ENCODE data around the gene SCFD2. TPM values are rescaled to one million over a fixed set of nuclear protein-coding genes. Genes with fewer than 3 reads are reported as not detected.

Gene SCFD2
- total RNA-seq, 2 donors from 2014 or later = 19.3 to 26.7 TPM

DNA sequence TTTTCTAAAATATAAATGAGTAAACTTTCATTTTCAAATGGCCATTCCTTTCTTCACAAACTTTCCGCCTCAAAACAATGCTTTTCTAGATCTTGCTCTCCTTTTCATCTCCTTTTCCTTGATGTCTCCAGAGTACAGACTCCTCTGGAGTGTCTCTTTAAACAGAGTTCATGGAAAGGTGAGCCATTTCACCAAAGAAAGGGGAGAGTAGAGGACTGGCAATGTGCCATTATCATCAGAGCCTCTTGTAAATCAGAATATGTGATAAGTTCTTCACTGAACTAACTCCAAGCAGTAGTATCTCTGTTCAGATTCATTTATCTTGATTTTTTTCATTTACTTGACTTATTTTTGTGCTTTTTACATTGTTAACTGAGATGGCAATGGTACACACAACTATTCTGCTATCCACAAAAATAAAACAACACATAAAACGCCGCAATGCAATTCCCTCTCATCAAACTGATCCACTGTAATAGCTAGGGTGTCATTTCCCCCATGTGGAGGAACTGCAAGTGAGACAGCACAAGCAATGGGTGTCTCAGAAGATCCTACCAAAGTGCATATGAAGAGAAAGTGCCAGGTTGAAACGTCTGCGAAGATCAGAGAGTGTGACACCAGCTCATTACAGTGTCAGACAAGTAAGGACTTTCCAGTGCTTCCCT, 378.3 kb downstream of the SCFD2 start:
- Mint-ChIP-seq H3K4me1 (peaks cover 6% of the 10 kb centered on the region), H3K4me3 (no peak overlapping the region), H3K36me3 (ENCODE audit: low read depth) (no peaks in the 10 kb centered on the region), H3K27ac (no peak overlapping the region), H3K27me3 (no peaks in the 10 kb centered on the region)
- no peak for DNase-seq
- no peak for ATAC-seq
- no peaks in the 10 kb centered on the region for H3K9me3 ChIP-seq (ENCODE audit: control insufficient read depth, low read length, poor library complexity, severe bottlenecking)

DNA sequence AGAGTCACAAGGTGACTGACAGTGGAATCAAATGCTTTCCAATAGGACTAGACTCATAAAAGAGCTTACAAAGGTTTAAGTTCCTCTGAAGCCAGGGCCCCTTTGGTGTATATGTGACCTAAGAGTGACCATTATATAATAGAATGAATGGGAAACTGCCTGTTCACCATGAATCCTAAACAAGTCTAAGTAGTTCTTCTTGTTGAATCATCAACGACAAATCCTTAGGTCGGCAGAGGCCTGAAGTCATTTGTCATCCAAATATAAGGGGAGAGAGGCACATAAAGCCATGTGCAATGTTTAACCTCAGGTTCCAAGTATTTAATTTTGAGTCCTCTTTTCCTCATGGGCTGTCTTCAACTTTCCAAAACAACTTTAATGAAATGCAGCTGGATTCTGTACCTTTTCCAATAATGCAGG, 381.4 kb downstream of the SCFD2 start:
- Mint-ChIP-seq H3K4me3 (no peak overlapping the region), H3K36me3 (ENCODE audit: low read depth) (no peaks in the 10 kb centered on the region), H3K4me1 (peaks cover 9% of the 10 kb centered on the region), H3K27me3 (no peaks in the 10 kb centered on the region), H3K27ac (no peak overlapping the region)
- H3K9me3 ChIP-seq (ENCODE audit: control insufficient read depth, low read length, poor library complexity, severe bottlenecking) = no peaks in the 10 kb centered on the region
- DNase-seq (no peak), ATAC-seq (no peak)

DNA sequence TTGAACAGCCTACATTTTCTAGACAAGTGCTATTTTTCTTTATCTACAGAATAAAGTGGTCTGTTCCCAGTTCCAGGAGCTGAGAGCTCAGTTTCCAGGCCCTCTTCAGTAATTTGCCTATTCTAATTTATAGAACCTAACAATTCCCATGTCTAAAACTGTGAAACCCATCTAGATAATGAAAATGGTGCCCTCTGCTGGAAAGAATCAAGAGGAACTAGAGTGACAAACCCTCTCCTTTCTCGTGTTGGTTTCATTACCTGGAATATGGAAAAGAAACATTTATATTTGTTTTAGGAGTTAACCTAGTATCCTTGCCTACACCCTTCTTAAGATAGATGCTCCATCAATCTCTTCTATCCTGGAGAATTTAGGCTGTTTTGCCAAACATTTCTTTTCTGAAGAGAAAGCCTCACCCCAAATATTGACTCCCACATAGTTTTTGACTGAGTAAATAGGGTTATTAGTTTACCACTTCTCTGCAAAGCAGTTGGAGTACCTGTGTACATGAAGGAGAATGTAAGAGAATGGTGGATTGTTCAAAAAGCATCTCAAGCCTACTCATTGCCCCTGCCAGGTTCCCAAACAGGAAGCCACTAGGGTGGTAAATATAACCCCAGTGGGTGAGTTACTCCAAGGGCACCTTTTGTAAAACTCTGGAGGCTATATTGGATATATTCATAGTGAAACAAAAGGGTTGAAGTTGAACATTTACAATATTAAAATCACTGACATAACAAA, 382.1 kb downstream of the SCFD2 start:
- DNase-seq = no peak
- Mint-ChIP-seq H3K27me3 (no peaks in the 10 kb centered on the region), H3K27ac (no peak overlapping the region), H3K4me3 (no peak overlapping the region), H3K36me3 (ENCODE audit: low read depth) (no peaks in the 10 kb centered on the region), H3K4me1 (peaks cover 9% of the 10 kb centered on the region)
- no peaks in the 10 kb centered on the region for H3K9me3 ChIP-seq (ENCODE audit: control insufficient read depth, low read length, poor library complexity, severe bottlenecking)
- ATAC-seq = no peak

DNA sequence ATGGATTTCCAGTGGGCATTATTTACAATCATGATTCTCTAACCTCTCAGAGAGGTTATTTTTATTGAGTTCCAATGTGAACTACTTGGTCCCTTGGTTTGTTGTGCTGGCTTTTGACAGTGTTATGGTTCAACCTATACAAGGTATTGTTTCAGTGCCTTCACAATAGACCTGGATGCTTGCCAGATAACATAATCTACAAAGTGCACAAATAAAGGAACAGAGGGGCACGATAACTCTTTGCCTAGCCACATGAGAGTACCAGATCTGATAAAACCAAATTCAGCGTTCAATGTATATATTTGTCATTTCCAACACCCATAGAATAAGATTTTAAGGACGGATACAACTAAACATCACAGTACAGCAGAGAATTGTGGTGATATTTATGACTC, 382.9 kb downstream of the SCFD2 start:
- Mint-ChIP-seq H3K27ac (no peak overlapping the region), H3K4me1 (peaks cover 9% of the 10 kb centered on the region), H3K4me3 (no peak overlapping the region), H3K27me3 (no peaks in the 10 kb centered on the region), H3K36me3 (ENCODE audit: low read depth) (no peaks in the 10 kb centered on the region)
- ATAC-seq (no peak), DNase-seq (no peak)
- H3K9me3 ChIP-seq (ENCODE audit: control insufficient read depth, low read length, poor library complexity, severe bottlenecking) = no peaks in the 10 kb centered on the region

DNA sequence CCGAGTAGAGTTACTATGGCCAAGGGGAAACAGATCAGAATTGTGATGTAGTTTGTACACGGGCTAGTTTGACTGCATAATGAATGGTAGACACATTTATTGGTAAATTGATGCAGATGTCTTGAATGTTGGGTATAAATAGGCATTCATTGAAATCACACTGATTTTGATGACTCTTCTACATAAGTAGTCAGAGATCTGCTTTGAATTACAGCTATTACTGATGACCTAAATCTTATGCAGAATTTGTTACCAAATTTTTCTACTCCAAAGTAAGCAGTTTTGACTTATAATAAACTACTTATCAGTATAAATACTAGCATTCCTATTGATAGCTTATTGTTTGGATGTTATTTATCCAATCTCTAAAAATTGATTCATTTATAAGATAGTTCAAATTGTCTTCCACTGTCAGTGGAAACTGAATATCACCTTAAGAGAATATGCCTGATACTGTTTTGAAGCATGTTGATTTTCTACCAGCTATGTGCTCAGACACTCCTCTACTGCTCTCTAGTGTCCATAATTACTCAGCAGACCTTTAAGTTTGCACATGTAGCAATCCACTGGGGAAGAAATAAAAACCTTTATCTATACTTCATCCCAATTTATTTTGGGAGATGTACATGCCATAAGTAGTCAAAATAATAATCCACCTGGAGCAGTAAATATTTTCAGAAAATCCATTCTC, 383.5 kb downstream of the SCFD2 start:
- Mint-ChIP-seq H3K36me3 (ENCODE audit: low read depth) (no peaks in the 10 kb centered on the region), H3K27me3 (no peaks in the 10 kb centered on the region), H3K27ac (peak overlapping the region; percentile 65), H3K4me1 (peaks cover 9% of the 10 kb centered on the region), H3K4me3 (no peak overlapping the region)
- no peak for ATAC-seq
- H3K9me3 ChIP-seq (ENCODE audit: control insufficient read depth, low read length, poor library complexity, severe bottlenecking) = no peaks in the 10 kb centered on the region
- no peak for DNase-seq

DNA sequence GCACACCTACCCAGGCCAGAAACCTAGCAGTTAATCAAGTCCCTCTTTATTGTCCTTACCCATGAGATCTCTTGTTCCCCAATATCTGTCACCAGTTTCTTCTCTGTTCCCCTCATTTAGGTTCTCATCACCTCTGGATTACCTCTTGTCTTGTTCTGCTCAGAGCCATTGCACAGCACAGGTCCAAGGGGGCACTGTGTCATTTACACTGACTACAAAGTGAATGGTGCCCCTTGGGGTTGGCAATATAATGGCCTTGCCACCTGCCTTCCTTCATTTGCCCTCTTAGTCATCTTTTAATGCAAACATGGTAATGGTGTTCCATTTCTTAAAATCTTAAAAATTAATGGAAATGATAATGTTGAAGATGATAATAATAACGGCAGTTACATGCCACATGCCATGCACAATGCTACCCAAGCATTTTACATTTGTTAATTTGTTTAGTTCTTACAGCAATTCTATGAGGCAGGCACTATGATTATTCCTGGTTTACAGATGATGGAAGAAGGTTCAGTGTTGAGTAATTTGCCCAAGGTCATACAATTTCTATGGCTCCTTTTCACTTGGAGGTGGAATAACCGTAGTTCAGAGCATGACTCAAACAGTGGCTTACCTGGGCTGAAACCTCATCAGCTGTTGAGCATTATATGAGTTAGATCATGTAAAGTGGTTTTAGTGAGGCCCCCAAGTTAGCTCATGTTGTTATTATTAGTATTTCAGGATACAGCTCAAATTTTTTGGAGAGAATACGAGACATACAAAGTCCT, 385.9 kb downstream of the SCFD2 start:
- ATAC-seq = no peak
- Mint-ChIP-seq H3K36me3 (ENCODE audit: low read depth) (no peaks in the 10 kb centered on the region), H3K4me1 (peaks cover 9% of the 10 kb centered on the region), H3K27me3 (no peaks in the 10 kb centered on the region), H3K27ac (no peak overlapping the region), H3K4me3 (no peak overlapping the region)
- no peak for DNase-seq
- no peaks in the 10 kb centered on the region for H3K9me3 ChIP-seq (ENCODE audit: control insufficient read depth, low read length, poor library complexity, severe bottlenecking)

DNA sequence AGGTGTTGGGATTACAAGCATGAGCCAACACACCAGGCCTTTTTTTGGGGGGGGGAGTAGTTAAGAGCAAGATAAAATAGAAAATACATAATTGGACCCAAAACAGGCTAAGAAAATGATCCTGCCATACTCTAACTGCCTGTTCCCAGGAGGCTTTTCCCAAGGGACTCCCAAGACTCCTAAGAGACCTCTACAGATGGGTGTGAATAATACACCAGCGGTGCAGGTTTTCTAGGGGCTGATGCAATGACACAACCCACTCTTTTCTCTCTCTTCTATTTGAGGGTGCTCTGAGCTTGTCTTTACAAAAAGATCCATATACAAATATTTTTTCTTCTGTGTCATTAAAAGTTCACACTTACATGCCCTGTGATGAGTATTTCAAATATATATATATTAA, 386.8 kb downstream of the SCFD2 start:
- ATAC-seq = no peak
- no peaks in the 10 kb centered on the region for H3K9me3 ChIP-seq (ENCODE audit: control insufficient read depth, low read length, poor library complexity, severe bottlenecking)
- Mint-ChIP-seq H3K4me1 (peaks cover 9% of the 10 kb centered on the region), H3K4me3 (no peak overlapping the region), H3K27ac (no peak overlapping the region), H3K36me3 (ENCODE audit: low read depth) (no peaks in the 10 kb centered on the region), H3K27me3 (no peaks in the 10 kb centered on the region)
- no peak for DNase-seq

DNA sequence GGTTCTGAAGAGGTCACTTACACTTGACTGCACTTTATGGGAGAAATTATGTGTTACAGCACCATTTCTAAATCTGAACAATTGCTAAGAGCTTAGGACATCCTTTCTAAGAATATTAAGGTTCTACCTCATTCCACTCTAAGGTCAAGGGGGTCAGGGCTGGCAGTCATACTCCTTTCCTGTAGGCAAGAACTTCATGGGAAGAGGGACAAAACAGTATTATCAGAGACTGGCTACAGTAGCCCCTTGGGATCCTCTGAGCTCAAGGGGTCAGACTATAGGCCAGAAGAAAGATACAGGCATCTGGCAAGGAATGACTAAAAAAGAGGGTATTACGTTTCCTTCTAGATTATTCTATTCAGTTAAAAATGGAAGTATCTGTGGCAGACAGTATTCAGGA, 388.6 kb downstream of the SCFD2 start:
- H3K4me1 Mint-ChIP-seq = peaks cover 9% of the 10 kb centered on the region
- no peak overlapping the region for H3K27ac Mint-ChIP-seq
- H3K9me3 ChIP-seq (ENCODE audit: control insufficient read depth, low read length, poor library complexity, severe bottlenecking) = no peaks in the 10 kb centered on the region
- H3K27me3 Mint-ChIP-seq = no peaks in the 10 kb centered on the region
- ATAC-seq (no peak), DNase-seq (no peak)
- no peaks in the 10 kb centered on the region for H3K36me3 Mint-ChIP-seq (ENCODE audit: low read depth)
- no peak overlapping the region for H3K4me3 Mint-ChIP-seq

DNA sequence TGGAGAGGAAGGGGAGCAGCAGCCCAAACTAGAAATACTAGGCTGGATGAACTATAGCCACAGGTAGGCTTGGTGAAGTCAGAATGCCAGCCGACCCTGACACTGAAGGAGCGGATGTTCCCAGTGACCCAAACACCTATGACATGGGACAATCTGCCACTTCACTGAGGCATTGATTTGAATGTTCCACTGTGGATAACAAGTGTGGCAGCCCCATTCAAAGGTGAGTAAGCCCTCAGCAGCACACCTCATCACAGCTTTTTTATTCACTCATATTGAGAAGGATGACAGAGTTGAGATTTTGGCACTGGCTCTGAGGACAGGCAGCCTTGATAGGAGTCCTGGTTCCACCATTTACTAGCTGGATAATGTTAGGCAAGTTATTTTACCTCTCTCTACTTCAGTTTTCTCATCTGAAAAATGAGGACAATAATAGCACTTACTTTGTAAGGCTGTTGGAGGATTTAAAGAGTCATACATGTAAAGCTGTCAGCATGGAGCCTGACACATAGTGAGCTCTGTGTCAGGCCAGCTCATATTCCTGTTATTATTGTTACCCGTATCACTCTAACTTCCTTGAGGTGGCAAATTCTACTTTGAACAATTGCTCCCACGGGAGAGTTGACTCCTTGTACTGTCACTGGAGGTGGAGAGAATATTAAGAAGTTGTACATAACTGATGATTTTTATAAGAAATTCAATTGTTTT, 389.2 kb downstream of the SCFD2 start:
- no peak overlapping the region for H3K4me3 Mint-ChIP-seq
- H3K27ac Mint-ChIP-seq = no peak overlapping the region
- no peaks in the 10 kb centered on the region for H3K27me3 Mint-ChIP-seq
- DNase-seq (no peak), ATAC-seq (no peak)
- no peaks in the 10 kb centered on the region for H3K9me3 ChIP-seq (ENCODE audit: control insufficient read depth, low read length, poor library complexity, severe bottlenecking)
- H3K36me3 Mint-ChIP-seq (ENCODE audit: low read depth) = no peaks in the 10 kb centered on the region
- H3K4me1 Mint-ChIP-seq = peaks cover 6% of the 10 kb centered on the region

DNA sequence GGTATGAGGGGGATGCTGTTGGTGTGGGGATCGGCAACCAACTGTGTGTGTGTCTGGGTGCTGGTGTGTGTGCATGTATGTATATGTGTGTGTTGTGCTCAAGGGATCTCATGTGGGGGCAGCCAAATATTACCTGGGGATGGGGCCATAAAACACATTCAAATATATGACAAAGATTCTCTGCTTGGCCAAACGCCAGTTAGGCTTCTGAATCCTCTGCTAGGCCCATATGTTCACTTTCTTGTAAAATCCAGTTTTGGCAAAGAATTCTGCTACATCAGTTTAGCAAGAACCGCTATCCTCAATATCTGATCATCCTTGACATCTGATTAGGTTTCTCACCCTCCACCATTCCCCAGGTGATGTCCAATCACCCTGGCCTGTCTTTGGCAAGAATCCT, 397.2 kb downstream of the SCFD2 start:
- Mint-ChIP-seq H3K27ac (no peak overlapping the region), H3K36me3 (ENCODE audit: low read depth) (peaks cover 2% of the 10 kb centered on the region), H3K27me3 (no peaks in the 10 kb centered on the region), H3K4me1 (no peaks in the 10 kb centered on the region), H3K4me3 (no peak overlapping the region)
- ATAC-seq = no peak
- no peaks in the 10 kb centered on the region for H3K9me3 ChIP-seq (ENCODE audit: control insufficient read depth, low read length, poor library complexity, severe bottlenecking)
- DNase-seq = no peak

DNA sequence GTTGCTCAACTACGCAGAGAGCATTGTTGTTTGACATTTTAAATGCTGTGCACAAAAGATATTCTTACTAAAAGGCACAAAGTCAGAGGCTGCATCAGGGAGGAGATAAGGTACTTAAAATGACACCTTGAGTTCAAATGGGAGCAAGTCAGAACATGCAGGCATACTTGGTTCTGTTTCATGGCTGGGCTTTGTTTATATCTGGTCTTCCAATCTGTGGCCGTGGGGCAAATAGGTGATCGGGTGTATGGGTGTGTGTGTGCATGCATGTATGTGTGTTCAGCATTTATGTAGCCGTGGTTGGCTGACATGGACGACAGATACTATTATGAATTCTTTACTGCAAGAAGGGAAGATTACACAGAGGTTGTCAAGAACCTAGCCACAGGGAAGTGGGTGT, 397.6 kb downstream of the SCFD2 start:
- ATAC-seq (no peak), DNase-seq (no peak)
- Mint-ChIP-seq H3K4me3 (no peak overlapping the region), H3K27ac (no peak overlapping the region), H3K4me1 (no peaks in the 10 kb centered on the region), H3K36me3 (ENCODE audit: low read depth) (peaks cover 2% of the 10 kb centered on the region), H3K27me3 (no peaks in the 10 kb centered on the region)
- no peaks in the 10 kb centered on the region for H3K9me3 ChIP-seq (ENCODE audit: control insufficient read depth, low read length, poor library complexity, severe bottlenecking)

DNA sequence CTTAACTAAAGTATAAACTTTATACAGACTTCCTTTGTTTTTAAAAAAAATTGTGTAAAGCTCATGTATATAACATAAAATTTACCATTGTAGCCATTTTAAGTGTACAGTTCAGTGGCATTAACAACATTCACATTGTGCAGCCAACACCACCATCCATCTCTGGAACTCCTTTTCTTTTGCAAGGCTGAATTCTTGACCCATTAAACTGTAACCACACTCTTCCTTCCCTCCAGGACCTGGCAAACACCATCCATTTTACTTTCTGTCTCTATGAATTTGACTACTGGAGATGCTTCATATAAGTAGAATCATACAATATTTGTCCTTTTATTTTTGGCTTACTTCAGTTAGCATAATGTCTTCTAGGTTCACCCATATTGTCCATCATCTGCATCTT, 399.1 kb downstream of the SCFD2 start:
- Mint-ChIP-seq H3K27ac (no peak overlapping the region), H3K4me3 (no peak overlapping the region), H3K27me3 (no peaks in the 10 kb centered on the region), H3K4me1 (no peaks in the 10 kb centered on the region), H3K36me3 (ENCODE audit: low read depth) (peaks cover 2% of the 10 kb centered on the region)
- DNase-seq = no peak
- no peaks in the 10 kb centered on the region for H3K9me3 ChIP-seq (ENCODE audit: control insufficient read depth, low read length, poor library complexity, severe bottlenecking)
- ATAC-seq = no peak

DNA sequence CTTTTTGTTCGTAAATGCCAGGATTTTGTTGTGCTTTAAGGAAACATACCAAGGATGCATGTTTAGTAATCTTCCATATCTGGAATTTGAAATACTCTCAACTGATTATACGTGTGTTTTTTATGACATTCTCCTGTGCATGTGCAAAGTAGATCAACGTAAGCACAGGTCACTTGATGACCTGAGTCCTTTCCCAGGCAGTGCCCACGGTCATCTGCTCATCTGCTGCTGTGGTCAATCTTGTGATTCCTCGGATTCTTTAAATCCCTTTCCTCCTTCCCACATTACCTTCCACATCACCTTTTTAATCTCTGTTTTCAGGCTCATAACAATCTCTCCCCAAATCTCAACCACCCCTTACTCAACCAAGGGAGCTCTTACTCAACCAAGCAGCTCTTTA, 399.7 kb downstream of the SCFD2 start:
- H3K4me3 Mint-ChIP-seq = no peak overlapping the region
- no peak overlapping the region for H3K27ac Mint-ChIP-seq
- no peaks in the 10 kb centered on the region for H3K27me3 Mint-ChIP-seq

More for the DNA sequence above, 399.7 kb downstream of the SCFD2 start:
- H3K36me3 Mint-ChIP-seq (ENCODE audit: low read depth) = peaks cover 2% of the 10 kb centered on the region
- ATAC-seq = no peak
- no peaks in the 10 kb centered on the region for H3K4me1 Mint-ChIP-seq
- no peak for DNase-seq
- no peaks in the 10 kb centered on the region for H3K9me3 ChIP-seq (ENCODE audit: control insufficient read depth, low read length, poor library complexity, severe bottlenecking)

All from T-helper 17 cell (primary cell).